Measurements from ENCODE around the gene DAZAP1. TPM values are rescaled to one million over a fixed set of nuclear protein-coding genes. Genes with fewer than 3 reads are reported as not detected.

Gene DAZAP1
- total RNA-seq, 4 donors from 2014 or later, result 53.7 to 74.1 (median 63.4) TPM

DNA sequence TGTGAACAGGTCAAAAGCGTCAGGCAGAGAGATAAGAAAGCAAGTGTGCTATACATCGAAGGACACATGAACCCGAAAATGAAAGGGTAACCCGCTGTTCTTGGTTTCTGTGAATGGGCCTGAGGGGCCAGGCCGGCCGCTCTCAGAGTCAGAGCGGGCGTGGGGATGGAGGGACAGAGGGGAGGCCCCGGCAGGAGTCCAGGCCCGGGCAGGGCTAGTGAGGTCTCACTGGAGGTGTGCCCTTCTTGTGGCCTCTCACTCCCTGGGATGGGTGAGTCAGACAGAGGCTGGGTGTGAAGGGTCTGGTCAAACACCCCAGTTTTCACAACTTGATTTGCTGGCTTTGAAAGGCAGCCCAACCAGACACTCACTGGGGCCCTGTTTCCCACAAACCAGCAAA lies 41.1 kb upstream of the DAZAP1 start:
- Histone ChIP-seq H3K27ac (no peak overlapping the region), H3K9me3 (no peaks in the 10 kb centered on the region), H3K36me3 (peaks cover 0 to 70% of the 10 kb centered on the region in 2 donors), H3K4me3 (no peak overlapping the region), H3K4me1 (peaks cover 4% of the 10 kb centered on the region in 2 donors), H3K27me3 (no peaks in the 10 kb centered on the region)
- intact Hi-C loops (cut with DNase I; ENCODE audit: low total_unique reads), result no loop called here
- in situ Hi-C loops (cut with MboI; ENCODE audit: low sequenced_read_pairs in 4 of 4), result no loop called here
- DNase-seq (no peak), ATAC-seq (no peak)
- TF ChIP-seq POLR2A (IDR thresholded peaks at IDR 0.05), result no peak
- TF ChIP-seq, protein P1, sequence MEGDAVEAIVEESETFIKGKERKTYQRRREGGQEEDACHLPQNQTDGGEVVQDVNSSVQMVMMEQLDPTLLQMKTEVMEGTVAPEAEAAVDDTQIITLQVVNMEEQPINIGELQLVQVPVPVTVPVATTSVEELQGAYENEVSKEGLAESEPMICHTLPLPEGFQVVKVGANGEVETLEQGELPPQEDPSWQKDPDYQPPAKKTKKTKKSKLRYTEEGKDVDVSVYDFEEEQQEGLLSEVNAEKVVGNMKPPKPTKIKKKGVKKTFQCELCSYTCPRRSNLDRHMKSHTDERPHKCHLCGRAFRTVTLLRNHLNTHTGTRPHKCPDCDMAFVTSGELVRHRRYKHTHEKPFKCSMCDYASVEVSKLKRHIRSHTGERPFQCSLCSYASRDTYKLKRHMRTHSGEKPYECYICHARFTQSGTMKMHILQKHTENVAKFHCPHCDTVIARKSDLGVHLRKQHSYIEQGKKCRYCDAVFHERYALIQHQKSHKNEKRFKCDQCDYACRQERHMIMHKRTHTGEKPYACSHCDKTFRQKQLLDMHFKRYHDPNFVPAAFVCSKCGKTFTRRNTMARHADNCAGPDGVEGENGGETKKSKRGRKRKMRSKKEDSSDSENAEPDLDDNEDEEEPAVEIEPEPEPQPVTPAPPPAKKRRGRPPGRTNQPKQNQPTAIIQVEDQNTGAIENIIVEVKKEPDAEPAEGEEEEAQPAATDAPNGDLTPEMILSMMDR (IDR thresholded peaks at IDR 0.05 in 4 of 5, conservative IDR thresholded peaks at IDR 0.05 in 1 of 5), result no peak

DNA sequence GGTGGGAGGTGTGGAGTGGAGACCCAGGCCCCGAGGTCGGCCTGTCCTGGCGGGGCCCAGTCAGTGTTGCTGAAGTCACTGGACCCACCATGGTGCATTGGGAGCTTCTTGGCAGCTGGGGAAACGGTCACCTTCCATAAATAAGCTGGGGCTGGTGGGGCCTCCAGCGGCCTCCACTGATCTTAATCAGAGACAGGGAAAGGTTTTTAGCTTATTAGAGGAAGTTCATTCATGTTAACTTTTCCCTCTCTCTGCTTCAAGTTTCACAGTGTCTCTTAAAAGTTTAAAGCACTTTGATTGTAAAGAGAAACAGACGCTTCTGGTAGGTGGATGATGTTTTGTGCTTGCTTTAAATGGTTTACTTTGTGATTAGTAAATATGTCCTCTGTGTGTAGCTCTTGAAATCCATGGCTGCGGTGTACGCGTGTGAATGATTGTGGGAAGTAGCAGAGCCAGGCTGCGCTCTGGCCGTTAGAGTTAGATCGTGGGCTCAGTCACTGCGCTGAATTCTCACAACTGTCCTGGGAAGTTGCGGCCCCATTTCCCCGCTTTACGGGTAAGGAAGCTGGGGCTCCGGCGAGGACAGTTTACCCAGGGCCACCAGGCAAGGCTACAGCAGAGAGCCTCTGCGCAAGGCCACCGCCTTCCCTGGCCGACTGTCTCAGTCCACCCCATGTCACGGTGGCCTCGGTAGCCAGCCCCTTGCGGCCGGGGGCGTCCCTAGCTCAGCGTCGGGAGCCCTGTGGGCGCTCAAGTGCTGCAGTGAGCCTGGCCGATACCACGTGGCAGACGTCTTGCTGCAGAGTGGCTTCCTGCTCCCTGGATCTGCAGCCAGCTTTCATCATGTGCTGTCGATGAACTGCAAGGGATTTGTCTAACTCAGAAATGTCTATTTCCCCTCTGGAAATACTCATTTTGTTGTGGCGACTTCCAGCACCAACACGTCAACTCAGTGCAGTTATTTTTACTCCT lies 40.2 kb upstream of the DAZAP1 start:
- H3K9me3 ChIP-seq, result no peaks in the 10 kb centered on the region
- H3K27ac ChIP-seq, result no peak overlapping the region
- no peak overlapping the region for H3K4me3 ChIP-seq
- no peaks in the 10 kb centered on the region for H3K27me3 ChIP-seq
- in situ Hi-C loops (cut with MboI; ENCODE audit: low sequenced_read_pairs in 4 of 4), result no loop called here
- ATAC-seq (no peak), DNase-seq (no peak)
- TF ChIP-seq POLR2A (IDR thresholded peaks at IDR 0.05), result no peak
- TF ChIP-seq, protein P1 (IDR thresholded peaks at IDR 0.05 in 4 of 5, conservative IDR thresholded peaks at IDR 0.05 in 1 of 5), result no peak
- no peaks in the 10 kb centered on the region for H3K4me1 ChIP-seq
- intact Hi-C loops (cut with DNase I; ENCODE audit: low total_unique reads), result no loop called here
- peaks cover 0 to 78% of the 10 kb centered on the region in 2 donors for H3K36me3 ChIP-seq

DNA sequence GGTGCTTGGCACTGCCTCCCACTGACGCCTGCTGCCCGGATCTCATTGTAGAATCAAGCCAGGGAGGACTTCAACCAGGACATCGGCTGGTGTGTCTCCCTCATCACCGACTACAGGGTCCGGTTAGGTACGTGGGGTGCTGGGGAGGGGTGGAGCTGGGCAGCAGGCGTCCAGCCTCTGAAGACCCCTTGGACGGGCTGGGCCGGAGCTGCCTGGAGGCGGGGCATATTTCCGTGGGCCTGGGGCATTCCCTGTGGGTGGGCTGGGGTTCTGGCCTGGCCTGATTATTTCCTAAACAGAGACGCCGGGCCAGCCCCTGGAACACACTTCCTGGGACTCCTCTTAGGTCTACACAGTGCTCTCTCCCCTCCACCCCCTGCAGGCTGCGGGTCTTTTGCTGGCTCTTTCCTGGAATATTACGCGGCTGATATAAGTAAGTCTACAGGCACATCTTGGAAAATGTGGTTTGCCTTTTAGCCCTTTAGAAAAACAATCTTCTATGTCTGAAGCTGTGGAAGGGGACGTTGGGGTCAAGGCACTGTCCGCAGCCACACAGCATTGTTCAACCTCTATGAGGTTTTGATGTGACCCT lies 38.1 kb upstream of the DAZAP1 start:
- Histone ChIP-seq H3K4me1 (peaks cover 0 to 3% of the 10 kb centered on the region in 2 donors), H3K4me3 (no peak overlapping the region), H3K36me3 (peaks cover 0 to 70% of the 10 kb centered on the region in 2 donors), H3K27ac (no peak overlapping the region), H3K27me3 (no peaks in the 10 kb centered on the region), H3K9me3 (no peaks in the 10 kb centered on the region)
- intact Hi-C loops (cut with DNase I; ENCODE audit: low total_unique reads) (no loop called here), in situ Hi-C loops (cut with MboI; ENCODE audit: low sequenced_read_pairs in 4 of 4) (no loop called here)
- no peak for ATAC-seq
- no peak for TF ChIP-seq POLR2A (IDR thresholded peaks at IDR 0.05)
- TF ChIP-seq, protein P1 (IDR thresholded peaks at IDR 0.05 in 4 of 5, conservative IDR thresholded peaks at IDR 0.05 in 1 of 5), result no peak
- no peak for DNase-seq

DNA sequence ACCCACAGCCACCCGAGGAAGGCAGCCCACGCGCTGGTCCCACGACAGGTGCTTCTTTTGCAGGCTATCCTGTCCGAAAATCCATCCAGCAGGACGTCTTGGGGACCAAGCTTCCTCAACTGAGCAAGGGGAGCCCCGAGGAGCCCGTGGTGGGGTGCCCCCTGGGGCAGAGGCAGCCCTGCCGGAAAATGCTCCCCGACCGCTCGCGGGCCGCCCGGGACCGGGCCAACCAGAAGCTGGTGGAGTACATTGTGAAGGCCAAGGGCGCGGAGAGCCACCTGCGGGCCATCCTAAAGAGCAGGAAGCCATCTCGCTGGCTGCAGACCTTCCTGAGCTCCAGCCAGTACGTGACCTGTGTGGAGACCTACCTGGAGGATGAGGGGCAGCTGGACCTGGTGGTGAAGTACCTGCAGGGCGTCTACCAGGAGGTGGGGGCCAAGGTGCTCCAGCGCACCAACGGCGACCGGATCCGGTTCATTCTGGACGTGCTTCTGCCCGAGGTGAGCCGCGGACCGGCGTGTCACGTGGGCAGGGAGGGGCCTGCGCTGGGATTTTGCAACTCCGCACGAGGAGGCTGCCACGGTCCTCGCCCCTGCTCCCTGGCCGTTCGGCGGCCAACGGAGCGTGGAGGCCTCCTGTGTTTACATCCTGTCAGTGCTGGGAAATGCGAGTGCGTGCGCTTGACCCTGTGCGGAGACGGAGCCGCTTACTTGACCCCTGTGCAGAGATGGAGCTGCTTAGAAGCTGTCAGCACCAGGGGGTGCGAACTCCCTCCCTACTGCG lies 36.6 kb upstream of the DAZAP1 start:
- Histone ChIP-seq H3K27ac (no peak overlapping the region), H3K4me3 (no peak overlapping the region), H3K9me3 (no peaks in the 10 kb centered on the region), H3K4me1 (peaks cover 0 to 3% of the 10 kb centered on the region in 2 donors), H3K27me3 (no peaks in the 10 kb centered on the region), H3K36me3 (peaks cover 0 to 59% of the 10 kb centered on the region in 2 donors)
- in situ Hi-C loops (cut with MboI; ENCODE audit: low sequenced_read_pairs in 4 of 4), result no loop called here
- intact Hi-C loops (cut with DNase I; ENCODE audit: low total_unique reads), result no loop called here
- DNase-seq, result no peak
- no peak for ATAC-seq
- TF ChIP-seq POLR2A (IDR thresholded peaks at IDR 0.05), result no peak
- TF ChIP-seq, protein P1 (IDR thresholded peaks at IDR 0.05 in 4 of 5, conservative IDR thresholded peaks at IDR 0.05 in 1 of 5), result no peak

Measured in gastrocnemius medialis (tissue), 4 donors.